Caco-2 (cell line): ENCODE data around the gene SLC39A1. TPM values are rescaled to one million over a fixed set of nuclear protein-coding genes. Genes with fewer than 3 reads are reported as not detected.

Experiments
- BruUV-seq: library from RNA; stranded (reverse); fragments of 400-500 nt; replicated peaks from 2 replicates; lab custom pipeline; 2021; lab: Mats Ljungman, UMichigan
- CTCF ChIA-PET: fragments of 300-600 bp; sonication (Branson Sonifier 250); formaldehyde crosslinking; loops from one replicate; lab custom pipeline; 2022; ENCODE audit warnings: antibody characterized with exemption; lab: Charles Lee
- POLR2A ChIA-PET: fragments of 300-600 bp; sonication (Branson Sonifier 250); formaldehyde crosslinking; loops from one replicate; lab custom pipeline; 2022; ENCODE audit warnings: antibody characterized with exemption; lab: Charles Lee
- DNase-seq, 2 experiments: peaks; one replicate each; pipeline versions ENCODE4 v3.0.0 to v3.0.0-alpha.2; 2020 to 2022
- H3K27me3 ChIP-seq: replicated peaks from 2 replicates; pipeline ENCODE4 v1.6.0; 2011; ENCODE audit warnings: low read length; ENCODE audit not compliant: control insufficient read depth, insufficient read depth
- H3K36me3 ChIP-seq: 2 replicates; pipeline ENCODE4 v1.5.1; 2011; ENCODE audit warnings: low read length; ENCODE audit not compliant: control insufficient read depth, insufficient read depth
- H3K4me1 ChIP-seq: fragments of 250-450 bp; sonication (Bioruptor Pico); 2 replicates; pipeline ENCODE4 v1.5.1; 2020; ENCODE audit warnings: mild to moderate bottlenecking
- H3K4me3 ChIP-seq: 2 replicates; pipeline ENCODE4 v1.5.1; 2011; ENCODE audit warnings: low read depth, mild to moderate bottlenecking, control low read depth, low read length
- H3K9me3 ChIP-seq: fragments of 250-450 bp; sonication (Bioruptor Pico); 2 replicates; pipeline ENCODE4 v1.5.1; 2020; ENCODE audit warnings: mild to moderate bottlenecking, moderate library complexity
- H3K27ac Mint-ChIP-seq: one replicate; pipeline ENCODE4 v1.8.0; 2022; ENCODE audit warnings: mixed read lengths; ENCODE audit not compliant: unreplicated experiment
- H3K27me3 Mint-ChIP-seq: one replicate; pipeline ENCODE4 v1.8.0; 2022; ENCODE audit warnings: mixed read lengths; ENCODE audit not compliant: insufficient read depth, unreplicated experiment
- H3K36me3 Mint-ChIP-seq: one replicate; pipeline ENCODE4 v1.8.0; 2022; ENCODE audit warnings: mild to moderate bottlenecking, mixed read lengths; ENCODE audit not compliant: insufficient read depth, unreplicated experiment
- H3K4me1 Mint-ChIP-seq: one replicate; pipeline ENCODE4 v1.8.0; 2022; ENCODE audit warnings: low read depth, mixed read lengths; ENCODE audit not compliant: unreplicated experiment
- H3K4me3 Mint-ChIP-seq: one replicate; pipeline ENCODE4 v1.8.0; 2022; ENCODE audit warnings: mild to moderate bottlenecking, moderate library complexity, mixed read lengths; ENCODE audit not compliant: unreplicated experiment
- H3K9me3 Mint-ChIP-seq: one replicate; pipeline ENCODE4 v1.8.0; 2022; ENCODE audit warnings: mixed read lengths; ENCODE audit not compliant: unreplicated experiment
- intact Hi-C: fragments of 100-400 bp; cut with micrococcal nuclease; formaldehyde crosslinking; loops from one replicate; pipeline ENCODE4 v1.10.0; 2022; ENCODE audit not compliant: unreplicated experiment
- total RNA-seq: library from RNA; stranded (reverse); gene quantifications from 2 replicates; pipeline ENCODE4 v1.2.3, GENCODE V29; 2022
- TF ChIP-seq, protein P1 (sequence below), 2 experiments: fragments of 200-600 bp in 1 of 2; IDR thresholded peaks; 1 replicate in 1 of 2; 2 replicates in 1 of 2; pipeline versions ENCODE4 v1.5.1 to v1.8.0; 2011 to 2022; ENCODE audit warnings: antibody characterized with exemption in 1 of 2, control low read depth in 1 of 2, inconsistent platforms in 1 of 2, low read depth in 1 of 2, low read length in 1 of 2, mild to moderate bottlenecking in 1 of 2, moderate library complexity in 1 of 2; ENCODE audit not compliant: insufficient read depth in 1 of 2, severe bottlenecking in 1 of 2, unreplicated experiment in 1 of 2

SLC39A1 gene
- total RNA-seq, 1 experiment from 2014 or later, result 135 TPM

GRCh38 chr1:153932156-153933131 is 30.9 kb downstream of the SLC39A1 start:
- ChIA-PET CTCF (no interaction called here), POLR2A (no interaction called here)
- TF ChIP-seq, protein P1, sequence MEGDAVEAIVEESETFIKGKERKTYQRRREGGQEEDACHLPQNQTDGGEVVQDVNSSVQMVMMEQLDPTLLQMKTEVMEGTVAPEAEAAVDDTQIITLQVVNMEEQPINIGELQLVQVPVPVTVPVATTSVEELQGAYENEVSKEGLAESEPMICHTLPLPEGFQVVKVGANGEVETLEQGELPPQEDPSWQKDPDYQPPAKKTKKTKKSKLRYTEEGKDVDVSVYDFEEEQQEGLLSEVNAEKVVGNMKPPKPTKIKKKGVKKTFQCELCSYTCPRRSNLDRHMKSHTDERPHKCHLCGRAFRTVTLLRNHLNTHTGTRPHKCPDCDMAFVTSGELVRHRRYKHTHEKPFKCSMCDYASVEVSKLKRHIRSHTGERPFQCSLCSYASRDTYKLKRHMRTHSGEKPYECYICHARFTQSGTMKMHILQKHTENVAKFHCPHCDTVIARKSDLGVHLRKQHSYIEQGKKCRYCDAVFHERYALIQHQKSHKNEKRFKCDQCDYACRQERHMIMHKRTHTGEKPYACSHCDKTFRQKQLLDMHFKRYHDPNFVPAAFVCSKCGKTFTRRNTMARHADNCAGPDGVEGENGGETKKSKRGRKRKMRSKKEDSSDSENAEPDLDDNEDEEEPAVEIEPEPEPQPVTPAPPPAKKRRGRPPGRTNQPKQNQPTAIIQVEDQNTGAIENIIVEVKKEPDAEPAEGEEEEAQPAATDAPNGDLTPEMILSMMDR (IDR thresholded peaks at IDR 0.05; ENCODE audit: insufficient read depth in 1 of 2, low read depth in 1 of 2, low read length in 1 of 2, severe bottlenecking in 1 of 2, unreplicated experiment in 1 of 2), result no peak
- Histone ChIP-seq H3K4me3 (no peak overlapping the region), H3K4me1 (no peaks in the 10 kb centered on the region), H3K27me3 (no peaks in the 10 kb centered on the region), H3K36me3 (peaks cover 7% of the 10 kb centered on the region), H3K9me3 (no peaks in the 10 kb centered on the region)
- H3K4me3 Mint-ChIP-seq, result no peak overlapping the region
- H3K27ac Mint-ChIP-seq, result no peak overlapping the region
- H3K9me3 Mint-ChIP-seq, result no peaks in the 10 kb centered on the region
- intact Hi-C loops, result no loop called here
- no peaks in the 10 kb centered on the region for H3K4me1 Mint-ChIP-seq
- peaks cover 32% of the 10 kb centered on the region for H3K36me3 Mint-ChIP-seq
- no peak for DNase-seq
- no TSS peak for BruUV-seq
- H3K27me3 Mint-ChIP-seq, result no peaks in the 10 kb centered on the region

GRCh38 chr1:153929981-153930948 is 33.1 kb downstream of the SLC39A1 start:
- Histone ChIP-seq H3K4me3 (no peak overlapping the region), H3K27me3 (no peaks in the 10 kb centered on the region), H3K9me3 (no peaks in the 10 kb centered on the region), H3K36me3 (no peaks in the 10 kb centered on the region; the same call in none of the 2 replicates), H3K4me1 (no peaks in the 10 kb centered on the region)
- CTCF ChIA-PET, result no interaction called here
- TF ChIP-seq, protein P1 (IDR thresholded peaks at IDR 0.05; ENCODE audit: insufficient read depth in 1 of 2, low read depth in 1 of 2, low read length in 1 of 2, severe bottlenecking in 1 of 2, unreplicated experiment in 1 of 2), result no peak
- no peaks in the 10 kb centered on the region for H3K9me3 Mint-ChIP-seq
- DNase-seq, result peak in 1 of 2 experiments; percentile 29
- H3K36me3 Mint-ChIP-seq, result peaks cover 22% of the 10 kb centered on the region
- no peak overlapping the region for H3K27ac Mint-ChIP-seq
- intact Hi-C loops, result no loop called here
- H3K27me3 Mint-ChIP-seq, result no peaks in the 10 kb centered on the region
- no TSS peak for BruUV-seq
- H3K4me3 Mint-ChIP-seq, result no peak overlapping the region
- POLR2A ChIA-PET, result no interaction called here
- no peaks in the 10 kb centered on the region for H3K4me1 Mint-ChIP-seq

DNA sequence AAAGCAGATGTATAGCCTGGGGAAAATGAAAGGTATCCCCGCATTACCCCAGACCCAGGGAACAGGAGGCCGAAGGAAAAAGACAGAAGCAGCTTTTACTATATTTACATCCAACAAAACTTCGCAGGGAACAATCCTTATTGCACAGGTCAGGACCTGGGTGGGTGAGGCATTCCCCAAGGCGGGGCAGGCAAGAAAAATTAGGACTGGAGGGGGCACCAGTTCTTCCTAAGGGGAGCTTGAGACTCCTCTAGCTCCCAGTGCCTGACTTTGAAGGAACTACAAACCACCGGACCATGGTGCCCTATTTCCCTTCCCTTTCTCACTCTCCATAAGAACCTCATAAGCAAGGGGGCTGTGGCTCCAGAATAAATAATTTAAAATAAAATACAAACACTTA is 33.9 kb downstream of the SLC39A1 start:
- TF ChIP-seq, protein P1 (IDR thresholded peaks at IDR 0.05; ENCODE audit: insufficient read depth in 1 of 2, low read depth in 1 of 2, low read length in 1 of 2, severe bottlenecking in 1 of 2, unreplicated experiment in 1 of 2), result no peak
- Mint-ChIP-seq H3K4me3 (no peak overlapping the region), H3K4me1 (no peaks in the 10 kb centered on the region), H3K9me3 (no peaks in the 10 kb centered on the region), H3K27me3 (no peaks in the 10 kb centered on the region), H3K36me3 (peaks cover 14% of the 10 kb centered on the region), H3K27ac (peak overlapping the region; percentile 10)
- peak in 1 of 2 experiments; percentile 0 for DNase-seq
- Histone ChIP-seq H3K27me3 (no peaks in the 10 kb centered on the region), H3K9me3 (no peaks in the 10 kb centered on the region), H3K36me3 (no peaks in the 10 kb centered on the region; the same call in none of the 2 replicates), H3K4me3 (no peak overlapping the region), H3K4me1 (no peaks in the 10 kb centered on the region)
- intact Hi-C loops, result no loop called here
- ChIA-PET POLR2A (no interaction called here), CTCF (no interaction called here)
- BruUV-seq, result no TSS peak
